ENCODE data around the gene BOK. TPM values are rescaled to one million over a fixed set of nuclear protein-coding genes. Genes with fewer than 3 reads are reported as not detected.
A peak's percentile ranks its signal among the peaks of the same experiment; 100 is the strongest.
"Not testable (repeated sequence)": the region's sequence is repeated elsewhere in the genome, so short reads cannot be mapped to it uniquely, and the experiment has no call there.

BOK gene
- total RNA-seq, 2 donors from 2014 or later = 1.0 to 2.2 TPM

DNA sequence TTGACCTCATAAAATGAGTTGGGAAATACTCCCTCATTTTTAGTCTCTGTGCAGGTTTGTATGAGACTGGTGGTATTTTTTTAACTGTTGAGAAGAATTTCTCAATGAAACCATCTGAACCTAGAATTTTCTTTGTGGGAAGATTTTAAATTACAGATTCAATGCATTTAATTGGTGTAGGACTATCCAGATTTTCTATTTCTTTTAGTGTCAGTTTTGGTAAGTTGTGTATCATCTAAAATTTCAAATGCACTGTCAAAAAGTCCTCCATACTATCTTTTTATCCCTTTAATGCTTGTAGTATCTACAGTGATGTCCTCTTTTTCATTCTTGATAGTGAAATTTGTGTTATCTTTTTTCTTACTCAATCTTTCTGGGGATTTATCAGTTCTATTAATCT lies 1.8 kb upstream of the BOK start:
- H3K27ac Mint-ChIP-seq = no peak overlapping the region
- no peaks in the 10 kb centered on the region for H3K9me3 Mint-ChIP-seq
- peaks cover 18 to 19% of the 10 kb centered on the region in 2 donors for H3K27me3 Mint-ChIP-seq
- peaks cover 8 to 12% of the 10 kb centered on the region in 2 donors for H3K4me1 Mint-ChIP-seq (ENCODE audit: low read depth in 2 of 2)
- H3K36me3 Mint-ChIP-seq = no peaks in the 10 kb centered on the region
- DNase-seq (ENCODE audit: low spot score) = no peak
- no peak for ATAC-seq
- H3K4me3 Mint-ChIP-seq = no peak overlapping the region

DNA sequence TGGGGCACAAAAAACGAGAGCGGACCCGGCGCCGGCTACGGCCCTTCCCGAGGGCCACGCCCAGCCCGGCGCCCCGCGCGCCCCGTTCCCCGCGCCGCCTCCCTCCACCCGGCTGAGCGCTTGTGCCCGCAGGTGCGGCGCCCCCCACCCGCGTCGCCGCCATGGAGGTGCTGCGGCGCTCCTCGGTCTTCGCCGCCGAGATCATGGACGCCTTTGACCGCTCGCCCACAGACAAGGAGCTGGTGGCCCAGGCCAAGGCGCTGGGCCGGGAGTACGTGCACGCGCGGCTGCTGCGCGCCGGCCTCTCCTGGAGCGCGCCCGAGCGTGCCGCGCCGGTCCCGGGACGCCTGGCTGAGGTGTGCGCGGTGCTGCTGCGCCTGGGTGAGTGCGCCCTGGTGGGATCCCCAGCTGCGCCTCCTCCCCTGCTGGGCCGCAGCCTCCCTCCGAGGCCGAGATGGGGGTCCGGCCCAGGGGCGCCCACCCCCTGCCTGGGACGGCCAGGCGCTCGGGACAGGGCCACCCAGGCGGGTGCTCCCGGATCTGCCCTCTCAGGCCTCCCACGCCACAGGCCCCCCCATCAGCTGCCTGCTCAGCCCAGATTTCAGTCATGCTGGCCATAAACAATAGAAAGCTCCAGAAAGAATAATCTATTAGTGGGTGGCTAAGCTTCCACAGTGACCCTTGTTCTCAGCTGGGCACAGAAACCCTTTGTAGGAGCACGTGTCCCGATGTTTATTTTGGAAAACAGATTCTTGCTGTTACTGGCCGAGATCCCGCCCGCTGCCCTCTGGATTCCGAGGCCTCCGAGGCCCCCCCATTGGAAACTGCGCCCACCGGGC lies 997 bp downstream of the BOK start:
- Mint-ChIP-seq H3K27ac (no peak overlapping the region), H3K27me3 (peaks cover 11 to 18% of the 10 kb centered on the region in 2 donors), H3K9me3 (no peaks in the 10 kb centered on the region), H3K4me3 (peak overlapping the region; percentile 65), H3K36me3 (no peaks in the 10 kb centered on the region), H3K4me1 (ENCODE audit: low read depth in 2 of 2) (peaks cover 8 to 11% of the 10 kb centered on the region in 2 donors)
- ATAC-seq (peak; percentile 51 to 61), DNase-seq (ENCODE audit: low spot score) (no peak)

DNA sequence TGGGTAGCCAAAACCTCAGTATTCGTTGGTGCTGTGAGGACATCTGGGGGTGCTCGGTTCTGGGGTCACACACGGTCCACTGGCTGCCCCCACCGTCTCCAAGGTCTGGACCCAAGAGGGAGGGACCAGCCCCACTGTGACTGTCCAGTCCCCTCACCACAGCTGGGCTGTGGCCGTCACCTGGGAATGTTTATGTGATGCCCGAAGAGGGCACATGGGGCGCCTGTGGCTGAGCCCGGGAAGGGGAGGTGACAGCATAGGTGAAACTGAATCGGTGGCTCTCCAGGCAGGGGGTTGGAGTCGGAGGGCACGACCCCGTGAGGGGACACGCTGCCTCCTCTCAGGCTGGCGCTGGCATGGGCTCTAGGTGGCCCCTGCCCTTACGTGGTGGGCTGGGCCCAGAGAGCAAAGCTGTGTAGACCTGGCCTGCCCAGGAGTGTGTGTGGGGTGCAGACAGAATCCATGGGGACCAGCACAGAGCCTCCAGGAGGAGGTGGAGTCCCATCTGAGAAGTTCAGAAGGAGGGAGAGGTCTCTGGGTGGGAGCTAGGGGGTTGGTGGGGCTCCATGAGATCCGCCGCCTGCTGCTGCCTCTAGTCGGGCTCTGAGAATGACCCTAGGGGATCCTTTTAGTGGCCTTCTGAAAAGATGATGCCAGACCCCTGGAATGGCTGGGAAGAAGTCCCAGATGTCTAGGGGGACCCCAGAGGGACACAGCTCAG lies 1.8 kb downstream of the BOK start:
- DNase-seq (ENCODE audit: low spot score) = no peak
- peaks cover 11 to 18% of the 10 kb centered on the region in 2 donors for H3K27me3 Mint-ChIP-seq
- H3K27ac Mint-ChIP-seq = no peak overlapping the region

DNA sequence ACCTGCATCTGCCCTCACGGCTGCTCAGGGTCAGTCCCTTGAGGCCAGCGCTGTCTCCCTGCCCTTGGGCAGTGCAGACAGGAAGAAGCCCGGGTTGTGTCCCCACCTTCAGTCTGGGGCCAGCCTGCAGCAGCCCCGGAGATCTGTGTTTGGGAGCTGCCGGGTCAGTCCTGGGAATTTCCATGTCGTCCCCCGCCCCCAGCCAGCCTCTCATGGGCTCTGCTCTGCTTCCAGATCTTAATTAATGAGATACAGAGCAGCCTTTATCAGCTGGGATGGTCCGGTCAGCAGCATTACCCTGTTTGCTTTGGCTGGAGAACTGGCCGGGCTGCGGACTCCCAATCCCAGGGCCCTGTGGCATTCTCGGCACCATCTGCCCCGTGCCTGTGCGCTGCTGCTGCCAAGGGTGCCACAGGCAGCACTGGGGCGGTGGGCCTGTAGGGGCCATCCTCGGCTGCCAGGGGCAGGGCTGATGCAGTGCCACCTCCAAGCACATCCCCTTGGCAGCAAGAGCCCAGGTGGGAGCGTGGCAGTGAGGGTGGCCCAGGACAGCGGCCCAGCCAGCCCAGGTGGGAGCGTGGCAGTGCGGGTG lies 2.4 kb downstream of the BOK start:
- H3K36me3 Mint-ChIP-seq = no peaks in the 10 kb centered on the region
- no peak overlapping the region for H3K27ac Mint-ChIP-seq
- H3K4me1 Mint-ChIP-seq (ENCODE audit: low read depth in 2 of 2) = peaks cover 8% of the 10 kb centered on the region in 2 donors
- H3K27me3 Mint-ChIP-seq = peaks cover 8 to 18% of the 10 kb centered on the region in 2 donors
- H3K9me3 Mint-ChIP-seq = no peaks in the 10 kb centered on the region
- no peak for DNase-seq (ENCODE audit: low spot score)
- no peak overlapping the region for H3K4me3 Mint-ChIP-seq
- no peak for ATAC-seq

More for the DNA sequence above, 1.8 kb downstream of the BOK start:
- Mint-ChIP-seq H3K4me1 (ENCODE audit: low read depth in 2 of 2) (peaks cover 8 to 11% of the 10 kb centered on the region in 2 donors), H3K4me3 (peak overlapping the region; percentile 65), H3K9me3 (no peaks in the 10 kb centered on the region), H3K36me3 (no peaks in the 10 kb centered on the region)
- ATAC-seq = no peak

DNA sequence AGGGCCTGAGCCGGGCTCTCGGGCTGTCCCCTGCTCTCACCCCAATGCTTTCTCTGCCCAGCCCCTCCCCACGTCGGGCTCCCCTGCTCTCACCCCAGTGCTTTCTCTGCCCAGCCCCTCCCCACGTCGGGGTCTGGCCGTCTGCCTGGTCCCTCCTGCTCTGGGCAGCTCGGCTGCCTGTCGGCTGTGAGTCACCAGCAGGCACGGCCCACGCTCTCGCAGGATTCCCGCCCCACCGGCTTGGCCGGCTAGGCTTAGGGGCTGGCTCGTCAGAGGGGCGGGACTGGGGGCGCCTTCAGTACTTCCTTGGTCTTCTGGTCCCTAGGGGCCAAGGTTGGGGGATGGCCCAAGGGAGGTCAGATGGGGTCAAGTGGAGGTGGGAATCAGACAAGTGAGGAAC lies 3.3 kb downstream of the BOK start:
- Mint-ChIP-seq H3K27me3 (peaks cover 8 to 17% of the 10 kb centered on the region in 2 donors), H3K4me3 (no peak overlapping the region), H3K36me3 (no peaks in the 10 kb centered on the region), H3K9me3 (no peaks in the 10 kb centered on the region), H3K27ac (no peak overlapping the region), H3K4me1 (ENCODE audit: low read depth in 2 of 2) (peaks cover 8% of the 10 kb centered on the region in 2 donors)
- ATAC-seq = no peak
- DNase-seq (ENCODE audit: low spot score) = no peak

DNA sequence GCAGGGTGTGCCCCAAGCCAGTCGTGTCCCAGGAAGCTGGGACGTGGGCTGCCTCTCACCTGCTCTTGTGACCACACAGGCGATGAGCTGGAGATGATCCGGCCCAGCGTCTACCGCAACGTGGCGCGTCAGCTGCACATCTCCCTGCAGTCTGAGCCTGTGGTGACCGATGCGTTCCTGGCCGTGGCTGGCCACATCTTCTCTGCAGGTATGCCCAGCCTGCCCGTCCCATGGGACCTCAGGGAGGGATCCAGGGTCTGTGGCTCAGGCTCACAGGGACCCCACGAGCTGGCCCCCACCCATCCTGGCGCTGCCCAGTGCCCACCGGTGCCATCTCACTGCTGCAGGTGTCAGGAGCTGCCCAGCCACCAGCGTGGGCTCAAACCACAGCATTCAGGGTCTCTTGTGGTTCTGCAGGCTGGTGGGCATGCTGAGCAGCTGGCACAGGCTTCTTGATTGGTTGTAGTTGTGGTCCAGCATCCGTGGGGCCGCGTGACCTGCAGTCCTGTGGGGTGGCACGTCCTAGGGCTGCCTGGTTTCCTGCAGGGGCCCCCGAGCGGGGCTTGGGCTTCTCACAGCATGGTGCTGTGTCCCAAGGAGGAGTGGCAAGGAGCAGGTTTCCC lies 3.8 kb downstream of the BOK start:
- Mint-ChIP-seq H3K36me3 (no peaks in the 10 kb centered on the region), H3K4me1 (ENCODE audit: low read depth in 2 of 2) (peaks cover 8% of the 10 kb centered on the region in 2 donors), H3K27ac (no peak overlapping the region), H3K27me3 (peaks cover 8 to 11% of the 10 kb centered on the region in 2 donors), H3K4me3 (no peak overlapping the region), H3K9me3 (no peaks in the 10 kb centered on the region)
- DNase-seq (ENCODE audit: low spot score) (no peak), ATAC-seq (no peak)

DNA sequence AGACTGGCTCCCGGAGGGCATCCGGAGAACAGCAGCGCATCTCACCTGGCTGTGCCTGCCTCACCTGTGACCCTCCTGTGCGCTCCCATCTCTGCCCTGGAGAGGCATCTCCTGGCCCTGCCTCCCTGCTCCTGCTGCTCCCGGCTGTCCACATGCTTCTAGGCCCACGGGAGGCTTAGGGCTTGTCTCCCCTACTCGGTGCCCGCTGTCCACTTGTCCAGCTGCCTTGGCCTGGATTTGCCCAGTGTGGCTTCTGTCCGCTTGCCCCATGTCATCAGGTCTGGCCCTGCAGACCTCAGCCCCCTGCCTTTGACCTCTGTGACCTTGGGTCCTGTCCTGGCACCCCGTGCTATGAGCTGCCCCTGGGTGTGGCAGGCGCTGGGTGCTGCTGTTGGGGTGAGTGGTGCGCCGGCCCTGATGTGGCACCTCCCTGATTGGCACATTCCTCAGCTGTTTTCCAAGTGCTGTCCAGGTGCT lies 4.5 kb downstream of the BOK start:
- Mint-ChIP-seq H3K4me3 (no peak overlapping the region), H3K27ac (no peak overlapping the region), H3K27me3 (peaks cover 3 to 4% of the 10 kb centered on the region in 2 donors), H3K9me3 (no peaks in the 10 kb centered on the region), H3K4me1 (ENCODE audit: low read depth in 2 of 2) (peaks cover 4 to 8% of the 10 kb centered on the region in 2 donors), H3K36me3 (no peaks in the 10 kb centered on the region)
- ATAC-seq = no peak
- DNase-seq (ENCODE audit: low spot score) = no peak

DNA sequence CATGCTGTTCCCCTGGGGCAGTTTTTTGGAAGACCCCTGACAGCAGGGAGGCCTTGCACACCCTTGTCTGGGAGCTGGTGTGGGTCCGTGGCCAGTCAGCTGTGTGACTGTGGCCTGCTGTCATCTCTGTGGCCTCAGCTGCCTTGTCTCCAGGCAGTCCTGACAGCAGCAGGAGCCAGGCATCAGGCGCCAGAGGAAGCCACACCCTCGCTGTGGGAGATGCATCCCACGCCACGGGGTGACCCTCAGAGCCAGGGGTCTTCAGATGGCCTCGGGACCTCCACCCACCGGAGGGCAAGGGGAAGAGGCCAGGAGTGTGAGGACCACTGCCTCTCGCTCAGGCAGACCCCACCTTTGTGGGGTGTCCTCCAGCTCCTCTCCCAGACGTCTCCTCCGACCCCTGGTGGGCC lies 5.0 kb downstream of the BOK start:
- H3K4me3 Mint-ChIP-seq = no peak overlapping the region
- H3K27me3 Mint-ChIP-seq = no peaks in the 10 kb centered on the region
- no peaks in the 10 kb centered on the region for H3K9me3 Mint-ChIP-seq
- DNase-seq (ENCODE audit: low spot score) (no peak), ATAC-seq (no peak)
- H3K36me3 Mint-ChIP-seq = no peaks in the 10 kb centered on the region
- peaks cover 0 to 5% of the 10 kb centered on the region in 2 donors for H3K4me1 Mint-ChIP-seq (ENCODE audit: low read depth in 2 of 2)
- H3K27ac Mint-ChIP-seq = no peak overlapping the region

DNA sequence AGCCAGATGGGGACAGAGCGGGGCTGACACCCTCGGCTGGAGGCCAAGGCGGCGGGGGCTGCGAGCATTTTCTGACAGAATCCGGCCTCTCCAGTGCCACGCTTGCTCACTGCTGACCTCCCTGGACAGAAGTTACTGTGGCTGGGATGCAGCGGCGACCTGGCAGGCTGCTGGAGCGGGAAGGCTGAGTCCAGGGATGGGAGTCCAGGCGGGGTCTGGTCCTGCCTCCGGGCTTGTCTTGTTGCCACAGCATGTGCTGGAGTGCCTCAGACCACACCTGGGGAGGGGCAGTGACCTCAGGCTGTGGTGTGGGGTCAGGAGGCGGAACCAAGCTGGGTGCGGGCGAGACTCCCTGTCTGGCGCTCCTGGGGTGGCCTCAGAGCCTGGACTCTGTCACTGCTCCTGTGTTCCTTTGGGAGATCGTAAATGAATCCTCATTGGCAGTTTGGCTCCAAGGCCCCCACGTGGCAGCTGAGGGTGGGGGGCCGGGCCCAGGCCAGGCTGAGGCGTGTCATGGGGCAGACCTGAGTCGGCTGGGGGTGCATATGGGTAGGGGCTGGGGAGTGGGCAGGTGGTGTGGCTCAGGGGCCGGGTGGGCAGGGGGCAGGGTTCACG lies 5.5 kb downstream of the BOK start:
- H3K27me3 Mint-ChIP-seq = no peaks in the 10 kb centered on the region
- H3K36me3 Mint-ChIP-seq = no peaks in the 10 kb centered on the region
- no peak overlapping the region for H3K27ac Mint-ChIP-seq
- H3K4me3 Mint-ChIP-seq = no peak overlapping the region
- DNase-seq (ENCODE audit: low spot score) = no peak
- ATAC-seq = no peak
- H3K9me3 Mint-ChIP-seq = no peaks in the 10 kb centered on the region
- peaks cover 0 to 5% of the 10 kb centered on the region in 2 donors for H3K4me1 Mint-ChIP-seq (ENCODE audit: low read depth in 2 of 2)

DNA sequence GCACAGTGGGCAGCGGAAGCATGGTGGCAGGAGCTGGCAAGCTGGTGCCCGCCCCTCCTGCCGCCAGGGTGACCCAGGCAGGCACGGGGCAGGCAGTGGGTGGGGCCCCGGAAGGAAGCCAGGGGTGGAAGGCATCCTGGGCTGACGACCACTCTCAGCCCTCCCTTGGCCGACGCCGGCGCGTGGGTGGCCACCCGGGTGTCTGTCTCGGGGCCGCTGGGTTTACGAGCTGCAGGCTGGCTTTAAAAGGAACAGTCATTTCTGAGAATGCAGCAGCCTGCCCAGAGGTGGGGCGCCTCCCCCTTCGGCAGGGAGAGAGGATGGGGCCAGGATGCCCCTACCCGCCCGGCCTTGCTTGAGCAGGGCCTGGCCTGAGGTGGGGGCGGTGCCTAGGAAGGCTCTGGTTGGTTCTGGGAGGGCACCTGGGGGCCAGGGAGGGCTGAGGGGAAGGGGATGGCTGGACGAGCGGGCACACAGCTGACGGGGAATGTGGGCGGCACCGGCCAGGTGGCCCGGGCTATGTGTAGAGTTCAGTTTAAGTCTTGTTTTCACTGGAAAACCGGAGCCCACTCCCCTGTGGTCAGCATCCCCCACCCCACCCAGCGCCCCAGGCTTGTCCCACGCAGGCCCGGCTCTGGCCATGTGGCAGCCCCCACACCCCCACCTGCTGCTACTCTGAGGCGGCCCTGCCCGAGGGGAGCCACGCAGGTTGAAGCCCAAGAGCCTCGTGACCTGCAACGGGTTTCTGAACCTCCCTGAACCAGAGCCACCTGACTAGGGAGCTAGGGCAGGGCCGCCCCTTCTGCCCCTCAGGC lies 6.3 kb downstream of the BOK start:
- no peaks in the 10 kb centered on the region for H3K27me3 Mint-ChIP-seq
- H3K4me1 Mint-ChIP-seq (ENCODE audit: low read depth in 2 of 2) = peaks cover 5 to 6% of the 10 kb centered on the region in 2 donors
- DNase-seq (ENCODE audit: low spot score) = no peak
- no peaks in the 10 kb centered on the region for H3K36me3 Mint-ChIP-seq
- H3K27ac Mint-ChIP-seq = no peak overlapping the region
- peak; percentile 60 to 63 for ATAC-seq
- H3K9me3 Mint-ChIP-seq = no peaks in the 10 kb centered on the region
- H3K4me3 Mint-ChIP-seq = no peak overlapping the region

DNA sequence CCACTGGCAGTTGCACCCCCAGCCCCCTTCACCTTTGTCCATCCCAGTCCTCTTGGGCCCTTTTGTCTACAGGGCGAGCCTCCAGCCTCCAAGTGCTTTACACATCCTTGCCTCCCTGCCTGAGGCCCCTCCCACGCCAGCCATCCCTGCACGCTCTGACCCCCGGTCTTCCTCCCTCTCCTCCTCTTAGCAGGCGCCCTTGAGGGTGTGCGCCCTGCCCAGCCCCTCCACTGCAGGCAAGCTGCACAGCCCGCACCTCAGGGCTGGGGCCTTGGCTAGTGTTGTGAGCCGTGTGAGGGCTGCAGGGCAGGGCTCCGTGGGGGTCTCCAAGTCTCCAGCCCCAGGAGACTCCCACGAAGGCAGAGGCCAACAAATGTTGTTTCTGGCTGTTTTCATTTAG lies 6.9 kb downstream of the BOK start:
- ATAC-seq (no peak), DNase-seq (ENCODE audit: low spot score) (no peak)
- H3K4me1 Mint-ChIP-seq (ENCODE audit: low read depth in 2 of 2) = peaks cover 5 to 6% of the 10 kb centered on the region in 2 donors
- H3K9me3 Mint-ChIP-seq = no peaks in the 10 kb centered on the region
- no peak overlapping the region for H3K4me3 Mint-ChIP-seq
- H3K36me3 Mint-ChIP-seq = no peaks in the 10 kb centered on the region
- H3K27ac Mint-ChIP-seq = no peak overlapping the region
- H3K27me3 Mint-ChIP-seq = no peaks in the 10 kb centered on the region

DNA sequence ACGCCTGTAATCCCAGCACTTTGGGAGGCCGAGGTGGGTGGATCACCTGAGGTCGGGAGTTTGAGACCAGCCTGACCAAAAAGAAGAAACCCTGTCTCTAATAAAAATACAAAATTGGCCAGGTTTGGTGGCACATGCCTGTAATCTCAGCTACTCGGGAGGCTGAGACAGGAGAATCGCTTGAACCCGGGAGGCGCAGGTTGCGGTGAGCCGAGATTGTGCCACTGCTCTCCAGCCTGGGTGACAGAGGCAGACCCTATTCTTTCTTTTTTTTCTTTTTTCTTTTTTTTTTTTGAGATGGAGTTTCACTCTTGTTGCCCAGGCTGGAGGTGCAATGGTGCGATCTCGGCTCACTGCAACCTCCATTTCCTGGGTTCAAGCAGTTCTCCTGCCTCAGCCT lies 7.5 kb downstream of the BOK start:
- H3K4me3 Mint-ChIP-seq; ATAC-seq; H3K36me3 Mint-ChIP-seq; DNase-seq (ENCODE audit: low spot score); H3K27ac Mint-ChIP-seq; H3K27me3 Mint-ChIP-seq; H3K9me3 Mint-ChIP-seq; H3K4me1 Mint-ChIP-seq (ENCODE audit: low read depth in 2 of 2): not testable (repeated sequence)
